ENCODE measurements around the gene RAD51B.
"Not testable (repeated sequence)": the region's sequence is repeated elsewhere in the genome, so short reads cannot be mapped to it uniquely, and the experiment has no call there.

Gene RAD51B

DNA sequence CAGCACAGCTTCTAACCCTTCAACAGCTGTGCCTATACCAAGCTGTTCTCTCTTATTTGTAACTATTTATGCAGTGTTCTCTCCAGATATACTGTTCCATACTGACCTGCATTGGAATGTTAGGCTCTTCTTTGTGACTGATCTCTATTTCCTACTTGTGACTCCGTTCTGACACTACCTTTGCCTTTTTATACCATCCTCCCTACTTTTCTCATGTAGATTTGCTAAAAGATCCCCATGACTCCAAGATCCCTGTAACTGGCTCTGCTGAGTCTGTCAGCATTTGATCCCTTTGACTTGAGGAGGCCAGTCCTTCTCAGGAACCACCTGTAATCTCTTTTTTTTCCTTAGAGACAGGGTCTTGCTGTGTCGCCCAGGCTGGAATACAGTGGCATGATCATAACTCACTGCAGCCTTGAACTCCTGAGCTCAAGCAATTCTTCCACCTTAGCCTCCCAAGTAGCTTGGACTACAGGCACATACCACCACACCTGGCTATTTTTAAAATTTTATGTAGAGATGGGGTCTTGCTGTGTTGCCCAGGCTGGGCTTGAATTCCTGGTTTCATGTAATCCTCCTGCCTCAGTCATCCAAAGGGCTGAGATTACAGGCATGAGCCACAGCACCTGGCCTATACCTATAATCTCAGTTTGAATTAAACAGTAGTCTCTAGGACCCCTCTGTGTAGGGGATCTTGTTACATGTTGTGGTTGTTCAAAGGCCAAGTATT, 605.0 kb downstream of the RAD51B start:
- in situ Hi-C loops (cut with HindIII; ENCODE audit: low sequenced_read_pairs), result no loop called here
- DNase-seq (ENCODE audit: low read depth, low spot score), result no peak
- TF ChIP-seq, protein P1, sequence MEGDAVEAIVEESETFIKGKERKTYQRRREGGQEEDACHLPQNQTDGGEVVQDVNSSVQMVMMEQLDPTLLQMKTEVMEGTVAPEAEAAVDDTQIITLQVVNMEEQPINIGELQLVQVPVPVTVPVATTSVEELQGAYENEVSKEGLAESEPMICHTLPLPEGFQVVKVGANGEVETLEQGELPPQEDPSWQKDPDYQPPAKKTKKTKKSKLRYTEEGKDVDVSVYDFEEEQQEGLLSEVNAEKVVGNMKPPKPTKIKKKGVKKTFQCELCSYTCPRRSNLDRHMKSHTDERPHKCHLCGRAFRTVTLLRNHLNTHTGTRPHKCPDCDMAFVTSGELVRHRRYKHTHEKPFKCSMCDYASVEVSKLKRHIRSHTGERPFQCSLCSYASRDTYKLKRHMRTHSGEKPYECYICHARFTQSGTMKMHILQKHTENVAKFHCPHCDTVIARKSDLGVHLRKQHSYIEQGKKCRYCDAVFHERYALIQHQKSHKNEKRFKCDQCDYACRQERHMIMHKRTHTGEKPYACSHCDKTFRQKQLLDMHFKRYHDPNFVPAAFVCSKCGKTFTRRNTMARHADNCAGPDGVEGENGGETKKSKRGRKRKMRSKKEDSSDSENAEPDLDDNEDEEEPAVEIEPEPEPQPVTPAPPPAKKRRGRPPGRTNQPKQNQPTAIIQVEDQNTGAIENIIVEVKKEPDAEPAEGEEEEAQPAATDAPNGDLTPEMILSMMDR (IDR thresholded peaks at IDR 0.05; ENCODE audit: low read depth, low read length), result no peak
- H3K4me3 ChIP-seq (ENCODE audit: low read depth, low read length), result no peak overlapping the region

DNA sequence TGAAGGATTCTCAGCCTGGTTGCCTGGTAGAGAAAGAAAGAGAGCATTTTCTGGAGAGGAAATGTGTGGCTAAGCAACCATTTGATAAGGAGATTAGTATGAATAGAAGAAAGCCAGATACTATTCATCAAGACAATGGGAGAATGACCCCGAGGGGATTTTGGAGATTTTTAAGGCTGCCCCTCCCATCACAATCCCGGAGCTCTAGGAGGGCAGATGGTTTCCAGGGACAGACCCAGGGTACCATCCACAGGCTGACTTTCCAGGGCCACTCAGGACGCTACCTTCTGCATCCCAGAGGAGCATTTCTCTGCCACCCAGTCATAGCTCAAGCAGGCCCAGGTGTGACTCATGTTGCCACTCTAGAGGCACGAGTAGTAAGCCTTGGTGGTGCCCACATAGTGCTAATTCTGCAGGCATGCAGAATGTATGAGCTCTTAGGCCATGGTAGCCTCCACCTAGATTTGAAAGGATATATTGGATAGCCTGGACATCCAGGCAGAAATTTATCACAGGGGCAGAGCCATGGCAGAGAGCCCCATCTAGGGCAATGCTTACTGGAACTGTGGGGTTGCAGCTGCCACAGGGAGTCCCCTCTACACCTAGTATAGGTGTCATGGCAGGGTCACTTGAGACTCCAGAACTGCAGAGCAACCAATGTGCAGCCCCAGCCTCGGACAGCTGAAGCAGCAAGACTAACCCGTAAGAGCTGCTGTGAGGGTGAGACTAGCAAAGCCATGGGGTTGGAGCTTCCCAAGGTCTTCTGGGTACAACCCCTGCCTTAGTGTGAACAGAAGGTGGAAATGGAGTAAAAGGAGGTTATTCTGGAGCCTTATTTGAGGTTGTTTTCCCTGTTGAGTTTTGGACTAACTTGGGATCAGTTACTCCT, 607.3 kb downstream of the RAD51B start:
- no peak overlapping the region for H3K4me3 ChIP-seq (ENCODE audit: low read depth, low read length)
- no peak for DNase-seq (ENCODE audit: low read depth, low spot score)
- in situ Hi-C loops (cut with HindIII; ENCODE audit: low sequenced_read_pairs), result no loop called here
- TF ChIP-seq, protein P1 (IDR thresholded peaks at IDR 0.05; ENCODE audit: low read depth, low read length), result no peak

DNA sequence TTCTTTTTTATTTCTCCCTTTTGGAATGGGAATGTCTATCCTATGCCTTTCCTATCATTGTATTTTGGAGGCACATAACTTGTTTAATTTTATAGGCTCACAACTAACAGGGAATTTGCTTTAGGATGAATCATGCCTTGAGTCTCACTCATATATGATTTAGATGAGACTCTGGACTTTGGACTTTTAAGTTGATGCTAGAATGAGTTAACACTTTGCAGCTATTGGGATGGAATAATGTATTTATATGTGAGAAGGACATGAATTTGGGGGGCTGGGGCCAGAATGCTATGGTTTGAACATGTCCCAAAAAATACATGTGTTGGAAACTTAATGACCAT, 607.9 kb downstream of the RAD51B start:
- TF ChIP-seq, protein P1 (IDR thresholded peaks at IDR 0.05; ENCODE audit: low read depth, low read length), result no peak
- H3K4me3 ChIP-seq (ENCODE audit: low read depth, low read length), result no peak overlapping the region
- in situ Hi-C loops (cut with HindIII; ENCODE audit: low sequenced_read_pairs), result no loop called here
- no peak for DNase-seq (ENCODE audit: low read depth, low spot score)

DNA sequence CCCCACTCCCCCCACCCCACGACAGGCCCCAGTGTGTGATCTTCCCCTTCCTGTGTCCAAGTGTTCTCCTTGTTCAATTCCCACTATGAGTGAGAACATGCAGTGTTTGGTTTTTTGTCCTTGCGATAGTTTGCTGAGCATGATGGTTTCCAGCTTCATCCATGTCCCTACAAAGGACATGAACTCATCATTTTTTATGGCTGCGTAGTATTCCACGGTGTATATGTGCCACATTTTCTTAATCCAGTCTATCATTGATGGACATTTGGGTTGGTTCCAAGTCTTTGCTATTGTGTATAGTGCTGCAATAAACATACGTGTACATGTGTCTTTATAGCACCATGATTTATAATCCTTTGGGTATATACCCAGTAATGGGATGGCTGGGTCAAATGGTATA, 609.3 kb downstream of the RAD51B start:
- in situ Hi-C loops (cut with HindIII; ENCODE audit: low sequenced_read_pairs); DNase-seq (ENCODE audit: low read depth, low spot score); H3K4me3 ChIP-seq (ENCODE audit: low read depth, low read length): not testable (repeated sequence)

DNA sequence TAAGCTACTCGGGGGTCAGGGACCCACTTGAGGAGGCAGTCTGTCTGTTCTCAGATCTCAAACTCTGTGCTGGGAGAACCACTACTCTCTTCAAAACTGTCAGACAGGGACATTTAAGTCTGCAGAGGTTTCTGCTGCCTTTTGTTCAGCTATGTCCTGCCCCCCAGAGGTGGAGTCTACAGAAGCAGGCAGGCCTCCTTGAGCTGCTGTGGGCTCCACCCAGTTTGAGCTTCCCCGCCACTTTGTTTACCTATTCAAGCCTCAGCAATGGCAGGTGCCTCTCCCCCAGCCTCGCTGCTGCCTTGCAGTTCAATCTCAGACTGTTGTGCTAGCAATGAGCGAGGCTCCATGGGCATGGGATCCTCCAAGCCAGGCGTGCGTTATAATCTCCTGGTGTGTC, 614.6 kb downstream of the RAD51B start:
- H3K4me3 ChIP-seq (ENCODE audit: low read depth, low read length); in situ Hi-C loops (cut with HindIII; ENCODE audit: low sequenced_read_pairs); DNase-seq (ENCODE audit: low read depth, low spot score): not testable (repeated sequence)

DNA sequence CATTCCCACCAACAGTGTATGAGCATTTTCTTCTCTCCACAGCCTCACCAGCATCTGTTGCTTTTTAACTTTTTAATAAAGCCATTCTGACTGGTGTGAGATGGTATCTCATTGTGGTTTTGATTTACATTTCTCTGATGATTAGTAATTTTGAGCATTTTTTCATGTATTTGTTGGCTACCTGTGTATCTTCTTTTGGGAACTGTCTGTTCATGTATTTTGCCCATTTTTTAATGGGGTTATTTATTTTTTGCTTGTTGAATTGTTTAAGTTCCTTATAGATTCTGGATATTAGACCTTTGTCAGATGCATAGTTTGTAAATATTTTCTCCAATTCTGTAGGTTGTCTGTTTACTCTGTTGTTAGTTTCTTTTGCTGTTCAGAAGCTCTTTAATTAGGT, 616.1 kb downstream of the RAD51B start:
- DNase-seq (ENCODE audit: low read depth, low spot score); in situ Hi-C loops (cut with HindIII; ENCODE audit: low sequenced_read_pairs); H3K4me3 ChIP-seq (ENCODE audit: low read depth, low read length): not testable (repeated sequence)

DNA sequence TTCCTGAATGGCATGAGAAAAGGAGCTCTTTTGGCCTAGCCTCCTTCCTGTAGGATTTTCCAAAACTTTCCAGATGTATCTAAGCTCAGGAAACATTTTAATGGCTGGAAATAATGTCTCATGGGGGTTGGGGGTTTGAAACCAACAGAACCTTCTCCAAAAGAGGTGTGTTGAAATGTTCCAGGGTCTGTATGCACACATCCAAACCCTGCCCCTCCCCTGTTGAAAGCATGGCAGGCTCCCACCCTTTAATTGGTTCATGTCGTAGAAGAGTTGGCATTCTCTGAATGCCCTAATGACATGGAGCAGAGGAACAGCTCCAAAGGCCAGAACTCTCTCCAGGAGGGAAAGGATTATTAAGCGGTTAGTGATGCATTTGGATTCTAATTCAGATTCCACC, 620.1 kb downstream of the RAD51B start:
- no peak overlapping the region for H3K4me3 ChIP-seq (ENCODE audit: low read depth, low read length)
- no peak for DNase-seq (ENCODE audit: low read depth, low spot score)
- in situ Hi-C loops (cut with HindIII; ENCODE audit: low sequenced_read_pairs), result no loop called here
- TF ChIP-seq, protein P1 (IDR thresholded peaks at IDR 0.05; ENCODE audit: low read depth, low read length), result no peak

DNA sequence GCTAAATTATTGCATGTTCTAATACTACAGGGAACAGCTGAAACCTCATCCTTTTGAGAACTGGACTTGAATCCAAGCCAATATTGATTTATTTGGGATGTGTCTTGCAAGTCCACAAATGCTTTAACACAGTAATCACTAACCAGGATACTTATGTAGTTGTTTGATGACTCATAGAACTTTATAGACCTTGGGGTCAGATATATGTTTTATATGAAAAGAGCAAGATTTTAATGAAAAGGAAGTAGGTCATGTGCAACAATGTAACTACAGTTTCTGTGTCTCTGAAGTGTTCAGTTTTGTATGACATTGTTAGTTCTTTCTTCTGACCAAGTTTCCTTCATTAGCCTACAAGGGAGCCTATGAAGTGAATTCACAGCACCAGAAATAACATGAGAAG, 621.2 kb downstream of the RAD51B start:
- TF ChIP-seq, protein P1 (IDR thresholded peaks at IDR 0.05; ENCODE audit: low read depth, low read length), result no peak
- DNase-seq (ENCODE audit: low read depth, low spot score), result no peak
- in situ Hi-C loops (cut with HindIII; ENCODE audit: low sequenced_read_pairs), result no loop called here
- H3K4me3 ChIP-seq (ENCODE audit: low read depth, low read length), result no peak overlapping the region
